ENCODE results near the gene KIF1A. TPM values are rescaled to one million over a fixed set of nuclear protein-coding genes. Genes with fewer than 3 reads are reported as not detected.

Gene KIF1A
- polyA plus RNA-seq, 1 donor (not counting 4 experiments of a cell fraction or from before 2014, with no cell fraction given), result not detected

- Histone ChIP-seq H2AFZ (ENCODE audit: control insufficient read depth, low read length) (no peak overlapping the region), H3K9ac (ENCODE audit: control insufficient read depth, extremely low read depth, insufficient read depth, low read length) (no peak overlapping the region), H3K9me1 (ENCODE audit: control insufficient read depth, extremely low read depth, insufficient read depth, low read length) (no peaks in the 10 kb centered on the region), H4K20me1 (ENCODE audit: control insufficient read depth, extremely low read depth, insufficient read depth, low read length) (no peaks in the 10 kb centered on the region), H3K27ac (ENCODE audit: control insufficient read depth, insufficient read depth, low read length) (no peak overlapping the region), H3K4me1 (ENCODE audit: control insufficient read depth, extremely low read depth, insufficient read depth, low read length) (no peaks in the 10 kb centered on the region), H3K4me3 (ENCODE audit: control insufficient read depth in 2 of 3, extremely low read depth in 1 of 3, insufficient read depth in 2 of 3, low read depth in 1 of 3, low read length in 3 of 3) (no peak overlapping the region), H3K27me3 (ENCODE audit: control insufficient read depth, extremely low read depth, insufficient read depth, low read length) (peaks cover 8% of the 10 kb centered on the region), H3K9me3 (ENCODE audit: control insufficient read depth, low read depth, low read length) (peaks cover 5% of the 10 kb centered on the region), H3K4me2 (ENCODE audit: control insufficient read depth, extremely low read depth, insufficient read depth, low read depth, low read length) (no peak overlapping the region), H3K36me3 (ENCODE audit: control insufficient read depth in 2 of 2, extremely low read depth in 1 of 2, insufficient read depth in 2 of 2, low read length in 2 of 2) (no peaks in the 10 kb centered on the region), H3K79me2 (ENCODE audit: control insufficient read depth, insufficient read depth, low read length) (no peaks in the 10 kb centered on the region)
- dilution Hi-C loops (cut with MboI; ENCODE audit: extremely low pct_ligation_motif_present, low sequenced_read_pairs), result no loop called here
- DNase-seq (ENCODE audit: low read depth, low spot score) (no peak), FAIRE-seq (no peak)
- no peak for TF ChIP-seq EZH2 (IDR thresholded peaks at IDR 0.05; ENCODE audit: low read length)
- no peak for TF ChIP-seq CTCF (optimal IDR thresholded peaks at IDR 0.05 in 1 of 3, IDR thresholded peaks at IDR 0.05 in 1 of 3, conservative IDR thresholded peaks at IDR 0.05 in 1 of 3; ENCODE audit: extremely low read depth in 1 of 3, insufficient read depth in 2 of 3, low read length in 3 of 3)
Observed at GRCh38 chr2:240858321-240858720, 38.3 kb upstream of the KIF1A start.

DNA sequence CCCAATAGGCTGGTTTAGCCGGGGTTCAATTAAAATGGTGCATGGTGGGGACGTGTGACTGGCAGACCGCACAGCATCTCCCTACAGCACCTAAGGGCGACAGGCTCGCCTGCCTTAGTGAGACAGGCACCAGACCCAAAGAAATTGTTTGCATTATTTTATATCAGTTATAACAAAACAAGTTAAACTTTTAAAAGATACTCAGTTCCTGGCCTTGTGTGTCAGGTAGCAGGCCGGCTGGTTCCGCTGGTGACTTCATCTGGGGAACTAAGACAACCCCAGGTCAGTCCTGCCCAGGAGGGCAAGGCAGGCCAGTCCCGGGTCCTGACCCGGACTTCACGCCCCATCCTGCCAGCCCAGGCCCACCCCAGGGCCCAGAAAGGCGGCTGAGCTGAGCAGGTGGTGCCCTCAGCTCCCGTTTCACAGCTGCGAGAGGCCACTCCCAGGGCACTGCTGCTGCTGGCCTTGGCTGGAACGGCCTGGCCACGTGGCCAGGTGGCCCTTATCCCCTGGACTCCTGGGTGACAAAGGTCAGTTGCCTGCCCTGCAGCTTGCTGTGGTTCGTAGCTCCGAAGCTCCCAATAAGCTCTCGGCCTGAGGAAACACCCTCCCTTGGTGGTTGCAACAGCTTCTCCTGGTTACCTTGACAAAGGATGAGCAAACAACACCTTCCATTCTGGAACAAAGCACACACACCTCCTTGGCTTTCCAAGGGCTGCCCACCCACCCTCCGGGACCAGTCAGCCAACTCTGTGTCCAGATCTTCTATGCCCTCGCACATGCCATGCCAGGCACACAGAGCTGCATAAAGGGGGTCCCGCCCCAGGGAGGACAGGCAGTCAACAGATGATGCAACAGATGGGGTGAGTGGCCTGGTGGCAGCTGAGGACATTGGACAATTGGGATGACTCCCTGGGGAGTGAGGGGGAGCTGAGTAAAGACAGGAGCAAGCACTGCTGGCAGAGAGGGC, 37.3 kb upstream of the KIF1A start:
- FAIRE-seq, result no peak
- no peaks in the 10 kb centered on the region for H4K20me1 ChIP-seq (ENCODE audit: control insufficient read depth, extremely low read depth, insufficient read depth, low read length)
- H3K9ac ChIP-seq (ENCODE audit: control insufficient read depth, extremely low read depth, insufficient read depth, low read length), result no peak overlapping the region
- no peaks in the 10 kb centered on the region for H3K79me2 ChIP-seq (ENCODE audit: control insufficient read depth, insufficient read depth, low read length)
- H3K4me1 ChIP-seq (ENCODE audit: control insufficient read depth, extremely low read depth, insufficient read depth, low read length), result no peaks in the 10 kb centered on the region
- H3K9me1 ChIP-seq (ENCODE audit: control insufficient read depth, extremely low read depth, insufficient read depth, low read length), result no peaks in the 10 kb centered on the region
- H3K9me3 ChIP-seq (ENCODE audit: control insufficient read depth, low read depth, low read length), result peaks cover 5% of the 10 kb centered on the region
- TF ChIP-seq EZH2 (IDR thresholded peaks at IDR 0.05; ENCODE audit: low read length) (no peak), CTCF (optimal IDR thresholded peaks at IDR 0.05 in 1 of 3, IDR thresholded peaks at IDR 0.05 in 1 of 3, conservative IDR thresholded peaks at IDR 0.05 in 1 of 3; ENCODE audit: extremely low read depth in 1 of 3, insufficient read depth in 2 of 3, low read length in 3 of 3) (no peak)
- H3K4me3 ChIP-seq (ENCODE audit: control insufficient read depth in 2 of 3, extremely low read depth in 1 of 3, insufficient read depth in 2 of 3, low read depth in 1 of 3, low read length in 3 of 3), result no peak overlapping the region
- no peaks in the 10 kb centered on the region for H3K36me3 ChIP-seq (ENCODE audit: control insufficient read depth in 2 of 2, extremely low read depth in 1 of 2, insufficient read depth in 2 of 2, low read length in 2 of 2)
- H3K4me2 ChIP-seq (ENCODE audit: control insufficient read depth, extremely low read depth, insufficient read depth, low read depth, low read length), result no peak overlapping the region
- dilution Hi-C loops (cut with MboI; ENCODE audit: extremely low pct_ligation_motif_present, low sequenced_read_pairs), result no loop called here
- H3K27ac ChIP-seq (ENCODE audit: control insufficient read depth, insufficient read depth, low read length), result no peak overlapping the region
- no peak overlapping the region for H2AFZ ChIP-seq (ENCODE audit: control insufficient read depth, low read length)
- peaks cover 14% of the 10 kb centered on the region for H3K27me3 ChIP-seq (ENCODE audit: control insufficient read depth, extremely low read depth, insufficient read depth, low read length)
- DNase-seq (ENCODE audit: low read depth, low spot score), result no peak
